ENCODE results near the gene MACROD1. TPM values are rescaled to one million over a fixed set of nuclear protein-coding genes. Genes with fewer than 3 reads are reported as not detected.

MACROD1 gene
- total RNA-seq, 1 donor from 2014 or later = 19.3 TPM

DNA sequence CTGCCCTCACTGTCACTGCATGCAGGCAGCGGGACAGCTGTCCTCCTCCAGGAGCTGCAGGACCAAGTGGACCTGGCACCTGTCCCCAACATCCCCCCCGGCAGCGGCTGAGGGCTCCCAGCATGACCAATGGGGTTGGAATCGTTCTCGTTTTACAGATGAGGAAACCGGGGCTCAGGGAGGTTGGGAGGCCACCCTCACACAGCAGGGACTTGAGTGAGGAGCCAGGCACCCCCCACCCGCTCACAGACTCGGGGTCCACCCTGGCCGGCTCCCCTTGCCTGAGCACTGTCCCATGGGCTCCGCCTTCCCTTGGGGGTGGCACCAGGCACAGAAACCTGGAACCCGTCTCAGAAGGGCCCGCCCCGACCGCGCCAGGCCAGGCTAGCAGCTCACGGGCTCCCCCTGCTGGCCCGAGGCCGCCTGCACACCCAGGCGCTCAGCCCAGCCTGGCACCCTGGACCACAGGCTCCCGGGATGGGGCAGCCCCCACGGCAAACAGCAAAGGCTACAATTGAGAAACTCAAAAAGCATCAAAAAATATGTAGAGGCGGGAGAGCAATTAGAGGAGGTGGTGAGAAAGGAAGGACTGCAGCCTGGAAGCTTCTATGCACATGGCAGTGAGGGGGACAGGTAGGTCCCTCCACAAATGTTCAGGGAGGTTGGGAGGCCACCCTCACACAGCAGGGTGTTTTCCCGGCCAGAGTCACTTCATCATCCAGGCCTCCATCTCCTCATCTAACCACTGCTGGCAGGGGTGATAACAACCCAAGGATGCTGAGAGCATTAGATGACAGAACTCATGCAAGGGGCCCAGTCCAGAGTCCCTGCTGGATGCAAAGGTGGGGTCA is 12.8 kb downstream of the MACROD1 start:
- DNase-seq (ENCODE audit: low spot score) = peak; percentile 55

DNA sequence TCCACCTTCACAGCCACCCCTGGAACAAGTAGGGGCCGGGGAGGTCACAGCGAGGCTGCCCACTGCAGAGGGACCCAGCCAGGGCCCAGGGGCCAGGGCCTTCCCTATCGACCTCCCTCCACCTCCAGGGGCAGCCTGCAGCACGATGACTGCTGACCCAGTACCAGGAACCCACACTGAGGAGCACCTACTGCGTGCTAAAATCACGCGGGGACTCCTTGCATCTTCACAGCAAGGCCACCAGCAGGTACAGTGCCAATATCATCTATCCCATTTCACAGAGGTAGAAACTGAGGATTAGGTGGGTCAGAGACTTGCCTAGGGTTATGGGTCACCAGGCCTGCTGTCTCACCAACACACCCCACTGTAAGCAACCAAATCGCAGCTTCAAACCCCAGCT is 14.6 kb downstream of the MACROD1 start:
- DNase-seq (ENCODE audit: low spot score) = no peak

GRCh38 chr11:64150481-64151239 is 15.3 kb downstream of the MACROD1 start:
- DNase-seq (ENCODE audit: low spot score) = no peak

DNA sequence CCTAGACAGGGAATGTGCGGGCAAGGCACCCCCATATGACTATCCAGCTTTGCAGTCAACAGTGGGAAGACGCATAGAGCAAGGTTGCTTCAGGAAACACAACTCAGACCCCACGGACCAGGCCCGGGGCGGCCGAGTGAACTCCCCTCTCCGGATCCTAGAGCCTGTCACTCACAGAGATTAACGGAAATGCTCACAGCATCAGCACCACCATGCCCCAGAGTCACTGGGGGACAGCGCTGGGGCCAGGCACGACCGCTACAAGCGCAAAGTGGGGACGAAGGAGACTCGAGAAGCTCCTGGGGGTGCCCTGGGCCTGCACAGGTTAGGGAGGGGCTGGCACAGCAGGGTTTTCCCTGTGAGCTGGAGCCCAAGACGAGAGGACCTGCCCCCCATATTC is 15.9 kb downstream of the MACROD1 start:
- no peak for DNase-seq (ENCODE audit: low spot score)

- no peak for DNase-seq (ENCODE audit: low spot score)
Measured at GRCh38 chr11:64148917-64149617, 16.8 kb downstream of the MACROD1 start.

- peak; percentile 76 for DNase-seq (ENCODE audit: low spot score)
Measured at GRCh38 chr11:64148226-64148916, 17.5 kb downstream of the MACROD1 start.

- DNase-seq (ENCODE audit: low spot score) = peak; percentile 42
Measured at GRCh38 chr11:64146036-64146955, 19.6 kb downstream of the MACROD1 start.

DNA sequence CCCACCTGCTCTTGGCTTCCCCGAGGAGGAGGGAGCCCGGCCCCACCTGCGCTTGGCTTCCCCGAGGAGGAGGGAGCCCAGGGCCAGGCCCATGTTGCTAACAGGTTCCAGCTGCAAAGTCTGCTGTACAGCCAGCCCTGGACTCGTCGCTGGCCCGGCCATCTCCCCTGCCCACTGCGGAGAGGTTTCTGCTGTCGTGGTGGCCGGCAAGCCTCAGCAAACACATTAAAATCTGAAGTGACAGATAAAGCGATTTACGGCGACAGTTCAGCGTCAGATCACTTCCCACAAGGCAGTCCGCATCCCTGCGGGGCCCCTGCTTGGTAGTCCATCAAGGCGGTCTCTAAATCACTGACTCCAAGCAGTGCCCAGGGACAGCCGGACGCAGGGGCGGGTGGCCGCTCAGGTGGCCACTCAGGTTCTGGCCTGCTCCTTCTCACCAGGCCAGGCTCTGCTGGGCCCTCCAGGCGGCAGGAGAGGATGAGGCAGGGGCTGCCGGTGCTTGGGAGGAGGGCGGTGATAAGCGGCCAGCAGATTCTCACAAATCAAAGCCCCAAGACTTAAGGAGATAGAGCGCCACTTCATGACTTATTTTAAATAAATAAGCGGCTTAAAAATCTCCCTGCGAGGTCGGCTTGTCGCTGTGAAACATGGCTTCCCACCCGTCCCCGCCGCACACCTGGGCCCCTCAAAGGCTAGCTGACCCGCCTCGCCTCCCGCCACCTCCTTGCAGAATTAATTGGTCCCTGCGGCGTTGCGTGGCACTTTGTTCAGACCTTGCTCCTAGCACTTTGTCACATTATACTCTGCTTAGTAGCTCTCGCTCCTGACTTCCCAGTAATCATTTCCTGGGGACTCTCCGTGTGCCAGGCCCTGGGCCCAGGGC is 21.1 kb downstream of the MACROD1 start:
- no peak for DNase-seq (ENCODE audit: low spot score)

GRCh38 chr11:64141081-64141783 is 24.7 kb downstream of the MACROD1 start:
- no peak for DNase-seq (ENCODE audit: low spot score)

DNA sequence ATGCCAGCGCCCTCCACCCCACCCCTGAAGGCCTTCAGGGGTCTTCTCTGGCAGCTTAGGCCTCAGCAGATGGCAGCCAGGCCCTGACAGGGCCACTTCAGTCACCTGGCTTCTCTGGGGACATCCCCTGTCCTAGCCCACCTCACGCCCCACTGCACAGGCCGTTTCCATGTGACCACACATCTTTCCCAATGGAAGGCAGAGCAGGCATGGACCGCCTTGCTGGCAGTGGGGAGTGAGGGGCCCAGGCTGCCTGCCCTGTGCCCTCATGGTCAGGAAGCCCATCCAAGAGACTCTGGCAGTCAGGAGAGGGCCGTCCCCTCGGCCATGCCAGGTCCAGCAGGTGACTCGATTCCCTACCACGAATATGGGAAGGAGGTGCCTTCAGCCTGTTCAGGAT is 25.8 kb downstream of the MACROD1 start:
- no peak for DNase-seq (ENCODE audit: low spot score)

DNA sequence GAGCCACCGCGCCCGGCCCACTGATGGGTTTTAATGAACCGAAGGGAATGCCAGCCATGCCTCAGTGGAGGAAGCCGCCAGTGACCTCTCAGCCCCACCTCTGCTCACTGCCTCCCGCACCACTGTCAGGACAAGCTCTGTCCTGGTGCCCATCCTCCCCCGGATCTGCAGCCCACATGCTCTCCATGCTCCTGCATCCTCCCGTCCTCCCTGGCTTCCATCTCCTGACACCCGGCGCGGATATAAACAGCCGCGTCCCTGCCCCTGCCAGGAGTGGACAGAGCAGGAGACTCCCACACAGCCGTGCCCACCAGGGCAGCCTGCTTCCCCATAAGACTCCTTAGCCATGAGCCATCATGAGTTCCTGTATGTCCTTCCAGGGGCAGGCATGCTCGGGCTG is 26.9 kb downstream of the MACROD1 start:
- no peak for DNase-seq (ENCODE audit: low spot score)

DNA sequence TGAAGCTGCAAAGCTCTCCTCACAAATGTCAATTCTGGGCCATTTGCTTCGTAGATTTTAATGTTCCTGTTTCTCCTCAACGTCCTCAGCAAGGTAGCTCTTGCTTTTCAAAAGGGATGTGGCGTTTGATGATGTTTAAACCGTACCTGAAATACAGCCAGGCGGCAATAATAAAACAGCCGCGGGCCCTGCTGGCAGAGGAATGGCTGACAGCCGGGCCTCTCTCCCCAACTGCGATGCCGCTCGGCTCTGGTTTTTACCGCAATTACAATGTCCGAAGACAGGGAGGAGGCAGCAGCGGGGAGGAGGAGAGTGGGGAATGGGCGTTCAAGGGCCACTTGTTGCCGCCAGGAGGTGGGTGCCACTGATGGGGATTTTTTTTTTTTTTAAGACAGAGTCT is 27.5 kb downstream of the MACROD1 start:
- DNase-seq (ENCODE audit: low spot score) = no peak

- DNase-seq (ENCODE audit: low spot score) = no peak
Measured at GRCh38 chr11:64136765-64137441, 29.0 kb downstream of the MACROD1 start.

- no peak for DNase-seq (ENCODE audit: low spot score)
Measured at GRCh38 chr11:64135711-64136110, 30.2 kb downstream of the MACROD1 start.

- no peak for DNase-seq (ENCODE audit: low spot score)
Measured at GRCh38 chr11:64134963-64135362, 30.9 kb downstream of the MACROD1 start.

DNA sequence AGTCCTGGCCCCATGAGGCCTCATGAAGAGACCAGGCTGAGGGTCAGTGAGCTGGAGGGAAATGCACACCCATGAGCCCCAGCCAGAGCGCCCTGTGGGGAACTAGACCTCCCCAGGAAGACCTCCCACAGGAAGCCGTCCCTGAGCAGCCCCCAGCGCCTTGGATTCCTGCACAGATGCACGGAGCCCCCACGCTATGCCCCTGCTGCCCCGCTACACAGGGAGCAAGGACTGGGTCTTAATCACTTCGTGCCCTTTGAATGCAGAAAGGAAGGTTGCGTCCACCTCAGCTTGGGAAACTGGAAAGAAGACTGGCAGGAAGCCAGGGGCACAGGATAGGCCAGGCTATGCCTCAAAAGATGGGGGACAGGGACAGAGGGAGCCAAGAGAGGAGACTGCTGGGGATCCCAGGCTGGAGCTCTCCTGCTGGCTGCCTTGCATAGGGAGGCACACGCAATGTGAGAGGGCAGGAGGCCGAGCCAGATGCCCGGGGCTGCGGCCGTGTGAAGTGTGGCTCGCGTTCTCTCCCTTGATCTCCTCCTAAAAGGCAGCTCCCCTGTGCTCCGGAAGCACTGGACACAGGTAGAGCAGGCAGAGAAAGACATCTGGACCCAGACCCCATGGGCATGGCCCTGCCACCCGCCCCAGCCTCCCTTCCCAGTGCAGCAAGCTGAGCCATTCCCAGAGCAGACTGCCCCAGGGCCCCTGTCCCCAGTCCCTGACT is 32.8 kb downstream of the MACROD1 start:
- no peak for DNase-seq (ENCODE audit: low spot score)

DNA sequence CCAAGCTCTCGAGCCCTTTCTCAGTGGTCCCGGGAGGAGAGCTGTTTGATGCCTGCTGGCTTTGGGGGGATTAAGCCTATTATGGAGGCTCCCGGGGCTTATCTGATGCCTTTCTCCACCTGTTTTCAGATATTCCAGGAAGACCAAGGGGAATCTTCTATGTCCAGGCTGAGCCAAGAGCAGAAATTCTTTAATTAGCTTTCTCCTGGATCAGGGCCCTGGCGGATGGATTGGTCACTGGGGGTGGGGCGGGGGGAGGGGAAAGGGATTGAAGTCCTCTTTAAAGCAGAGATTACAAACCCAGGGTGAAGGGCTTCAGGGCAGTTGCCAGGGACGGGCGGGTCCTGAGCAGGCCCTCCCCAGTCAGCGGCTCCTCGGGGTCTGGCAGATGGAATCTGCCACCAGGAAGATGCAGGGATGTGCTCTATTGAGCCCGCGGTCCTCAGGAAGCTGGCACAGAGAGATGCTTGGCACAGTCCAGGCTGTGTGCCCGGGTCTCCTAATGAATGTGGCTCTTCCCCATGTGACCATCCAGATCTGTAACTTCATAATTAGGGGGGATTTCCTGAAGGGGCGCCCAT is 33.6 kb downstream of the MACROD1 start:
- DNase-seq (ENCODE audit: low spot score) = no peak
